Kasumi-1 (cell line): ENCODE data around the gene HES4.
"Not testable (repeated sequence)": the region's sequence is repeated elsewhere in the genome, so short reads cannot be mapped to it uniquely, and the experiment has no call there.

ENCODE experiments used
- DNase-seq, 2 experiments: peaks; one replicate each; lab custom pipeline; 2025; lab: John Stamatoyannopoulos, UW

The HES4 gene

GRCh38 chr1:978835-979743, 20.8 kb downstream of the HES4 start:
- no peak for DNase-seq

- no peak for DNase-seq
Observed at GRCh38 chr1:978069-978834, 21.6 kb downstream of the HES4 start.

- not testable (repeated sequence) for DNase-seq
Observed at GRCh38 chr1:976791-977190, 23.1 kb downstream of the HES4 start.

- DNase-seq = peak; percentile 33 to 45
Observed at GRCh38 chr1:975896-976683, 23.8 kb downstream of the HES4 start.

- no peak for DNase-seq
Observed at GRCh38 chr1:975365-975764, 24.5 kb downstream of the HES4 start.

GRCh38 chr1:974687-975328, 25.1 kb downstream of the HES4 start:
- DNase-seq = no peak

GRCh38 chr1:974293-974640, 25.6 kb downstream of the HES4 start:
- DNase-seq = no peak

- no peak for DNase-seq
Observed at GRCh38 chr1:973459-974292, 26.2 kb downstream of the HES4 start.

- DNase-seq = no peak
Observed at GRCh38 chr1:972726-973458, 27.0 kb downstream of the HES4 start.

- DNase-seq = no peak
Observed at GRCh38 chr1:971751-972506, 28.0 kb downstream of the HES4 start.

GRCh38 chr1:970973-971730, 28.7 kb downstream of the HES4 start:
- DNase-seq = no peak

GRCh38 chr1:970242-970972, 29.5 kb downstream of the HES4 start:
- no peak for DNase-seq

- no peak for DNase-seq
Observed at GRCh38 chr1:969260-969855, 30.5 kb downstream of the HES4 start.

- DNase-seq = no peak
Observed at GRCh38 chr1:967466-968343, 32.2 kb downstream of the HES4 start.

GRCh38 chr1:966704-967300, 33.1 kb downstream of the HES4 start:
- DNase-seq = peak in 1 of 2 experiments; percentile 31

GRCh38 chr1:966135-966703, 33.7 kb downstream of the HES4 start, which contains the start of gene PLEKHN1:
Gene PLEKHN1 (plus strand): TSS chr1:966482. CDS start chr1:966532, 50 bp downstream.
- no peak for DNase-seq
